G401 (cell line): ENCODE results near the gene CYP39A1. TPM values are rescaled to one million over a fixed set of nuclear protein-coding genes. Genes with fewer than 3 reads are reported as not detected.
"Not testable (repeated sequence)": the region's sequence is repeated elsewhere in the genome, so short reads cannot be mapped to it uniquely, and the experiment has no call there.

Experiments
- DNase-seq: peaks from one replicate; pipeline ENCODE4 v3.0.0-alpha.2; 2015; ENCODE audit warnings: low spot score
- in situ Hi-C: cut with HindIII; loops from 2 replicates; pipeline ENCODE4 v1.10.0; 2016; ENCODE audit warnings: low sequenced_read_pairs, mixed read lengths
- total RNA-seq: library from RNA; depleted of rRNA; stranded (reverse); fragments of >200 nt; shearing (Covaris generic); gene quantifications from 2 replicates; pipeline ENCODE4 v1.2.3, GENCODE V29; 2014

Gene CYP39A1
- total RNA-seq, 1 experiment from 2014 or later = not detected

DNA sequence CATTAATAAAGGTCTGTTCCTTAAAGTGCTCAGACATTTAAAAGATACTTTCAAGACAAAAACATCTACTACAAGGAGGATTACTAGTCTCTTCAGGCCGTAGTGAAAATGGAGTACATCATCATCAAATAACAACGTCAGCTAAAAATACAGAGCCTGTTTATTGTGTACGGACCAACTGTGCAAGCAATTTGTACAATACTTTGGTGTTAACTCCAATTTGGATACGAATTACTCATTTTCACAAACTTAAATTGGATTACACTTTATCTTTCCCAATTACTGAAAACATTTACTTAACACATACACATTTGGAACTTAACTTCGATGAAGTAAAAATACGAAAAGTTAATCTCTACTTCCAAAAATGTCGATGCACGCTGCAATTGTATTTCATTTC is 802 bp downstream of the CYP39A1 start:
- in situ Hi-C loops = no loop called here
- peak; percentile 63 for DNase-seq

DNA sequence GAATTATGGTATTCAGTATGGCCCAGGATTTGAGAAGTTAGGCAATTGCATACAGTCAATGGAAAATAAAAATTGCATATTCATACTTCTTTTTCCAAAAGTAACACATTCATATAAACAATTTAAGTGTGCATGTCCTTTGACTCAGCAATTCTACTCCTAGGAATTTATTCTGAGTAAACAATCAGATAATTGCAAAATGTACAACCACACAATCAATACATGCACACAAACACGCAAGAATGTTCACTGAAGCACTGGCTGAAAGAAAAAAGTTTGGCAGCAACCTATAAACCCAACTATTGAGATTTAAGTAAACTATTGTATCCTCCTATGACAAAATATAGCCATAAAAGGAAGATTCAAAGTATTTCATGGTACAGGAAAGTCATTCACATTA is 1.6 kb downstream of the CYP39A1 start:
- in situ Hi-C loops = no loop called here
- peak; percentile 31 for DNase-seq

DNA sequence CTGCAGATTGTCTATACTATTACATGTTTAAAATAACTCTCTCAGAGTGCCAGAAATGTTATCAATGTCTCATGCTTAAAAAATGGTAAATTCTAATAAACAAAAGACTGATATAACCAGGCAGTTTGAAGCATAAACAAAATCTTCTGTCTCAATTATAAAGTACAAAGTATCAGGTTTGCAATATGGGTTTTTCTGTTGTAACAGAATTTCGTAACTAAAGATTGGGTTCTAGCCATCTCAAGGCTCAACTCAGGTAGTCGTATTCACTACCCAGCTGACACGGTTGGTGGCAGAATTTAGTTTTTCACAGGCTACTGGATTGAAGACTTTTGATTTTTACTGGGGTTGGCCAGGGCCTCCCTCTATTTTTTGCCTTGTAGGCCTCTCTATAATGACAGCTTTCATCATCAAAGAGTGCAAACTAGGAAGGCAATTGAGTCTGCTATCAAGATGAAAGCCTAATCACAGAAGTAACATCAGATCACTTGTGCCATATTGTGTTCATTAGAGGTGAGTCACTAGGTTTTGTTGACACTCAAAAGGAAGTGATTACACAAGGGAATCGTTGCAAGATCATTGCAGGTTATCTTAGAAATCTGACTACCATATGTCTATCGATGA is 3.6 kb downstream of the CYP39A1 start:
- in situ Hi-C loops = no loop called here
- no peak for DNase-seq

DNA sequence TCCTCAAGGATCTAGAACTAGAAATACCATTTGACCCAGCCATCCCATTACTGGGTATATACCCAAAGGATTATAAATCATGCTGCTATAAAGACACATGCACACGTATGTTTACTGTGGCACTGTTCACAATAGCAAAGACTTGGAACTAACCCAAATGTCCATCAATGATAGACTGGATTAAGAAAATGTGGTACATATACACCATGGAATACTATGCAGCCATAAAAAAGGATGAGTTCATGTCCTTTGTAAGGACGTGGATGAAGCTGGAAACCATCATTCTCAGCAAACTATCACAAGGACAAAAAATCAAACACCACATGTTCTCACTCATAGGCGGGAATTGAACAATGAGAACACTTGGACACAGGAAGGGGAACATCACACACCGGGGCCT is 4.5 kb downstream of the CYP39A1 start:
- DNase-seq, in situ Hi-C loops: not testable (repeated sequence)

DNA sequence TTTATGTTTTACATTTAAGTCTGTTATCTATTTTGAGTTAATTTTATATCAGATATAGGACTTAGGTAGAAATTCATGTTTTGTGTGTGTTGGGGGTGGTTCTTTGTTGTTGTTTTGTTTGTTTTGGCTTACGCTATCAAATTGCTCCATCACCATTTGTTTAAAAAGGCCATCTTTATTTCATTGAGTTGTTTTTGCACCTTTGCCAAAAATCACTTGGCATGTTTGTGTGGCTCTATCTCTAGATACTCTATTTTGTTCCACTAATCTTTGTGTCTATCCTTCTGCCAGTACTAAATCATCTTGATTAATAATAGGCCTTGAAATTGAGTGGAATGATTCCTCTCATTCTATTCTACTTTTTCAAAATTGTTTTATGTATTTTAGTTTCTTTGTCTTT is 7.4 kb downstream of the CYP39A1 start:
- no peak for DNase-seq
- in situ Hi-C loops = no loop called here

DNA sequence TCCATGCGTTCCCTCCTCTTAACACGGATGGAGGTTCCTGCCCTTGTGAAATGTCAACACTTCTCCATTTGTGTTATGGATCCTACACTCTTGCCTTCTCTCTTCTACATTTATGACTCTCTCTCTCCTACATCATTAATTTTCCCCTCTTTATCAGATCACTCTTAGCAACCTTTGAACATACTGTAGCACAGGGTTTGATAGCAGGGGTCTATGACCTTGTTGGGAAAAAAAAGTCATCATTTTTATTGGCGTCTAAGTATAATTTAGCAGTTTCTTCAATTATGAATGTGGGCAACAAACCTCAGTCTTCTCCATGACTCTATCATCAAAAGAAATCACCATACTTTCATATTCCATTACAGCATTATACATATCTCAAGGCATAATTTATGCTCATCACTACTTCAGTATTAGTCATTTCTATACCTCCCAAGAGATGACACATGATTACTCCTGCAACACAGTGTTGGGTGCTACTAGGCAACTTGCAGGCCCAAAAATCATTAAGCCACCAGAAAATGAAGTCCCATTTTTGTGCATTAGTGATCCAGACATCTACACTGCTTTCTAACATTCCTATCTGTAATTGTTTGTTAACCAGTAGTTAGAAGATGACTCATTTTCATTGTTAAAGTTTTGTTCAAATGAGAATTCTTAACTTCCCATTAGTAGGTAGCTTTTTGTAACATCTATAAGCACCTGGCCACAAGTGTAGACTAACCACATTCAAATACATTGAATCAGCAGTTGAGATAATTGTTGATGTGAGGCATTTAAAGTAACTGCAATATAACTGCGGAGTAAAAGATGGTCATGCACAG is 9.5 kb downstream of the CYP39A1 start:
- DNase-seq = no peak
- in situ Hi-C loops = no loop called here

DNA sequence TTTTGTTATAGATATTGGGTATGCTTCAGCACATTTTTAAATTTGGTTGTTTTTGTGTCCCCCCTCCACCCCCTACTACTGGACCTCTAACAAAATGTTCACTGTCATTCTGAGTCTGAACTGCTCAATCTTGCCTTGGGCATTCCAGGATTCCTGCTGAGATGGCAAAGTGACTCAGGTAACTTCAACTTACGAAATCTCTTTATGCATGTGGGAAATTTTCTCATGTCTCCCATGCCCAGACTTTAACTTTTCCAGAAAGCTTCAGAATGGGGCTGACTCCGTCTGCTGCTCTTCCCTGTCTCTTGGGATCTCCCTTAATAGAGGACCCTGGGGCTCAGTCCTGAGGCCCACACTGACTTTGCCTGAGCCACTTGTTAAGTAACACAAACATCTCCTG is 14.0 kb downstream of the CYP39A1 start:
- DNase-seq = no peak
- in situ Hi-C loops = no loop called here

DNA sequence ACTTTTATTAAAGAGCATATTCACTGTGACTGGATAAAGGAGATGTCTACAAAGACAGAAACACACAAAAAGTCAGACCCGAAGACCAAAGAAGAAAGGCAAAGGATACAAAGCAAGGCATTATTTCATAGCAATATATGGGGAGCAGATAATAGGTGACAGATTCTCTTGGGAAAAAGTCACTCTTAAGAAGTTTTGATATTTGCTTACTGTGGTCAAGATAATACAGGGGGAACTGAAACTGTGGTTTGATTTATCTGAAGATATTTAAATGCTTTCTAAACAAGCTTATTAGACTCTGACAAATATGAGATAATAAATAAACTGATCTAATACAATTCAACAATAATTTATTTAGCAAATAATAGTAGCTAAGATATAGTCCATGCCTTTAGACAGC is 14.7 kb downstream of the CYP39A1 start:
- DNase-seq = no peak
- in situ Hi-C loops = no loop called here

DNA sequence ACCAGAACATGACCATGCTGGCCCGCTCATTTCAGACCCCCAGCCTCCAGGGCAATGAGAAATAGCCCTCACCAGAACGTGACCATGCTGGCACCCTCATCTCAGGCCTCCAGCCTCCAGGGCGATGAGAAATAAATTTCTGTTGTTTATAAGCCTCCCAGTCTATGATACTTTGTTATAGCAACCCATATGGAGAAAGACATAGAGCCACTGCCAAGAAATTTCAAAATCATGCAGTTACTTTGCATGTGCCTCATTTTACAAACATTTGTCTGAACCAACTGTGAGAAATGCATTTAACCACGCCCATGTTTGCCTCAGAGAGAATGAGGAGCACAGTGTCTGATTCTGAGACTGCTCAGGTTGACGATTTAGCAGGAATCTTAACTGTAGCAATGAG is 15.5 kb downstream of the CYP39A1 start:
- DNase-seq = no peak
- in situ Hi-C loops = no loop called here

DNA sequence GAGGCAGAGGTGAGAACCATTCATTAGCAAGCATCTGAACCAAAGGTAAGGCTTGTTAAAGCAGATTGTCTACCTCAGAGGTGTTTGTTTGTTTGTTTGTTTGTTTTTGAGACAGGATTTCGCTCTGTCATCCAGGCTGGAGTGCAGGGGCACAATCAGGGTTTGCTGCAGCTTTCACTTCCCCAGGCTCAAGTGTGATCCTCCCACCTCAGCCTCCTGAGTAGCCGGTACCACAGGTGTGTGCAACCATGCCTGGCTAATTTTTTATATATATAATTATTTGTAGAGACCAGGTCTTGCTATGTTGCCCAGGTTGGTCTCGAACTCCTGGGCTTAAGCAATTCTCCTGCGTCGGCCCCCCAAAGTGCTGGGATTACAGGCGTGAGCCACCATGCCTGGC is 17.2 kb downstream of the CYP39A1 start:
- no peak for DNase-seq
- in situ Hi-C loops = no loop called here

DNA sequence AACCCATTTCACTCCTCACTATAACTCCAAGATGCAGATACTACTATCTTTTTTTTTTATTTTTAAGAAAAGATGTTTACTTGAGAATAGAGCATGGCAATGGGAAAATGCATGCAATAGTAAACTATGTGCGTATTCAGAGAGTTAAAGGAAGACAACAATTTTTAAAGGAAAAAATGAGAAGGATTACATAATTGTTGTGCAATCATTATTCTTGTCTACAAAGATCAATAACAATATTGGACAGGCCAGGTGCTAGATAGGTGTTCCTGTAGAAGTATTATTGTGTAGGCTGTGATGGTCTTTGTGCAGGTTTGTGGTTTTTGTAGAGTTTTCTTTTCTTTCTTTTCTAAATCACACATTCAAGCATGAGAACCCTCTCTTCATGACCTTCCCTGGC is 20.6 kb downstream of the CYP39A1 start:
- in situ Hi-C loops = no loop called here
- no peak for DNase-seq

DNA sequence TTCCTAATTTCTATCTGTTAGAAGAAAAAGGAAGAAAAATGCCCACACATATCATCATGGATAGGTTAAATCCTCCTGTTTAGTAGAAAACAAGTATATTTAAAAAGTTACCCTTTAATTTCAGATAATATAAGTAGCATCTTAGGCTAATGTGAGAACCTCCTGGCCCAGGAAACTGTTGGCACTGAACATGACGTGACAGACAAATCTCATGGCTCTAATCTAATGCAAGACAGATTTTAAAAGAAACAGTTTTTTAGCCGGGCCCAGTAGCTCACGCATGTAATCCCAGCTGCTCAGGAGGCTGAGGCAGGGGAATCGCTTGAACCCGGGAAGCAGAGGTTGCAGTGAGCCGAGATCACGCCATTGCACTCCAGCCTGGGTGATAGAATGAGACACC is 22.9 kb downstream of the CYP39A1 start:
- DNase-seq = no peak
- in situ Hi-C loops = no loop called here

DNA sequence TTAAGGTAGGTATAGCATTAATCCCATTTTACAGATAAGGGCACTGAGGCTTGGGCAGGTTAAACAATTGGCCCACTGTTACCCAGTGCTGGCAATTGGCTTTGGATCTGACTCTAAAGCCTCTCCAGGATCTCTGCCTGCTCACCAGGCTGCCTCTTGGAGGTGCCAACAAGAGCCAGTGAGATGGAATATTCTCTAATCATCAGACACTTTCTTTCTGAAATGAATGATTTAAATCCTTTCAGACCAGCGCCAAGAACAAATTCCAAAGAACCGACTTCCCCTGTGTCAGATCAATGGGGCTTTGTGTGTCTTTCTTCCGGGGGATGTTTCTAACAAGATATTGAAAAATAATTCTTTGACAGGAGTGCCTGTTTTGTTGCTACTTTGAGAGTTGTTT is 23.6 kb downstream of the CYP39A1 start:
- in situ Hi-C loops = no loop called here

DNA sequence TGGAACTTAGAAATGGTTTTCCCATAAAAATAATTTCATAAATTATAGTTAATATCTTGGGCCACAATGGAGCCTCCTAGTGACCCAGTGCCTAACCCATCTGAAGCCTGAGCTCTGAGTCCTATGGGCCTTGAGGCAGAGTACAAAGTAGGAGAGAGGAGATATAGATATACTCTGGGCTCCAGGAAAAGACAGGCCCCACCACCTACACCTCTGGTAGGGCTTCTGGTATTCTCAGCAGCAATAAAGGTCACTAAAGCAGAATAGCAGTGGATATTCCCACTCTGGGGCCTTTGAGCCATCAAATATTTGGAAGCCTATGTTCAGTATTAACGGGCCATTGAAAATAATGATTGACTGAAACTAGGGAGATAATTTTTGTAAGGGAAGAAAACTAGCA is 24.1 kb downstream of the CYP39A1 start:
- in situ Hi-C loops = no loop called here

More for the DNA sequence above, 23.6 kb downstream of the CYP39A1 start:
- no peak for DNase-seq

DNA sequence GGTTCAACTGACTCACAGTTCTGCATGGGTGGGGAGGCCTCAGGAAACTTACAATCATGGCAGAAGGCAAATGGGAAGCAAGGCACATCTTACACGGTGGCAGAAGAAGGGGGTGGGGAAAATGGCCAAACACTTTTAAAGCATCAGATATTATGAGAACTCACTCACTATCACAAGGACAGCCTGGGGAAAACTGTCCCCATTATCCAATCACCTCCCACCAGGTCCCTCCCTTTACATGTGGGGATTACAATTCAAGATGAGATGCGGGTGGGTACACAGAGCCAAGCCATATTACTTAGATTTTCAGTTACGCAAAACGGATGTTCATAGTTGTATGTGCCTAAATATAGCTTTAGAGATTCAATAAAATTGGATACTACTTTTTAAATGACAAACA is 25.6 kb downstream of the CYP39A1 start:
- DNase-seq = no peak
- in situ Hi-C loops = no loop called here

More for the DNA sequence above, 24.1 kb downstream of the CYP39A1 start:
- no peak for DNase-seq

DNA sequence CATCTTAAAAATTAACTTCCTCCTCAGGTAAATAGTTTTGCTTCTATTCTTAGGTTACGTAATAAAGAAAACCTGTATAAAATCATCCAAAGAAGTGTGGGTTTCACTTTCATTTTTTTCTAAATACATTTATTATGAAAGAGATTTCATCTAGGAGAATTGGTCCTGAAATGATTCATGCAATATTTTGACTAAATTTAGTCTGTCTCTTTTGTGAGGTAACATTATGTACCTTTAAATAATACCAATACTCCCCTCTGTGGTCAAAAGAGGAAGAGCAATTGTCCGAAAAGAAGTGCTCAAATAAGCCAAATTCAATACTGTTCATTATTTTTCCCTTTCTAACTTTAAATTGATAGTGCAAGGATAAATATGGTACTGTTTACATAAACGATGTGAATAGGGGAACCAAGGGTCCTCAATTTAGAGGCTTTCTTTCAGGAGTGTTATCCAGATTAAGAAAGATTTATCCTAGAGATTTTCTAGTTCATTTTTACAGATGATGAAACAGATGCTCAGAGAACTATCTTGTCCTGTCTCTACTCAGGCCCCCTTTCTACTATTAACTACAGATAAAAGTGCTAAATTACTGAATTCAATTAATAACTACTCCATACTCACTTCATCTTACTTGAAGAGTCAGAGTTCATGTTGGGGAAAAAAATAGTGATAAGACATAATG is 26.2 kb downstream of the CYP39A1 start:
- in situ Hi-C loops = no loop called here
- peak; percentile 74 for DNase-seq

DNA sequence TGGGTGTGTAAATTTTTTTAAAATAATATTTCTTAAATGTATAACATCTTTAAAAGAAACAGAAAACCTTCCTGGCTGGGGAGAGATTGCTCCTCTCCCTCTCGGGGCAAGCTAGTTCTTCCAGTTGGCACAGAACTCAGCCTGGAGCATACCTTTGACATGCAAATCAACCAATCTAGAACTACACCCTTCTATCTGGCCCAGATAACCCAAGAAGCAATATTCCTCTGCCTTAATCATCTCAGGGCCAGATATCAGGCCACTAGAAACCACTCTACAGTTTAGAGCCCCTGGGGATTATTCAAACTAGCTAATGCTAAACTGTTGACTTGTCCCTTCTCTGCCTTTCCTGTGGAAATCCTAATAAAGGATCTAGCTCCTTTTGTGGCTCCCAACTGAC is 33.9 kb downstream of the CYP39A1 start:
- in situ Hi-C loops = no loop called here
- no peak for DNase-seq

DNA sequence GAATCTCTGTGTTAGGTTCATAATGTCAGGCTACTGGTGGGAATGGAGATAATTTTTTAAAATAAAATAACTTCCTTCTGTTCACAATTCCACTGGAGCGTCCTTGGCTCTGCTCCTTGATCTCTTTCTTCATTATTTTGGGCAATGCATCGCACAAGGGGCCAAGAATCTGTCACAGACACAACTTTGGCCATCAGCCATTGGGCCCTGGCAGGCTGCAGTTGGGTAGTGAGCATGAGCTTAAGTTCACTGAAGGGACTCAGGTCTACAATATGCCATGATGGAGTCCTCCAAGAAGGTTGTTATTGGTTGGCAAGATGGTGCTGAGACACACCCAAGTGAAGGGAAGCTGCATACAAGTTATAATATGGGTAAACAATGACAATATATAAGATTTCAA is 40.0 kb downstream of the CYP39A1 start:
- in situ Hi-C loops = no loop called here
- peak; percentile 88 for DNase-seq

DNA sequence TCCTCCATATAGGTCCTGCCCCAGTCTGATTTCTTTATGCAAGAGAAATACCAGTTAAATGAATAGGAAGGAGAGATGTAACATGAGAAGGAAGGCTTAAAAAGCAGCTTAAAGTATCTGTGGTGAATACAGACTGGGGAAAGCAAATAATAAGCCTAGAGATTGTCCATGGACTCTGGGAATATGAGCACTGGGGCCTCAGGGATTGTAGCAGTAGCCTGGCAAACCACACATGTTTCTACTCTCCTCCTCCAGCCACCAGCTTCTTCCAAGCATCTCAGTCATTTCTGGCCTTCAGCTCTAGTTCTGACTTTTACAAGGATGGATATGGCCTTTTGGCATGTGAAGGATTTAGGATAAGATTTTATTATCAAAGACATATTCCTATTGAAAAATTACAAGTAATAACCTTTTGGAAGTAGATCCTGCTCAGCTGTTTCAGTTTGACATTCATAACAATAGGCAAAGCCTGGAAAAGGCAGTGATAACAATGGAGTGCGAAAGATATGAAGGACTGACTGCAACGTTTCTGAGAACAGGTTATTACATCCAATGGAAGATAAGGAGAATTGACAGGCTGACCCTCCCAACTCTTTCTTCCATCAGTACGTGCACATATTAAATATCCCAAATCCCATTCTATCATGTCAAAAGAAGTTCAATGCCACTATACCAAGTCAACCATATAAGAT is 41.6 kb downstream of the CYP39A1 start:
- in situ Hi-C loops = no loop called here
- DNase-seq = no peak

DNA sequence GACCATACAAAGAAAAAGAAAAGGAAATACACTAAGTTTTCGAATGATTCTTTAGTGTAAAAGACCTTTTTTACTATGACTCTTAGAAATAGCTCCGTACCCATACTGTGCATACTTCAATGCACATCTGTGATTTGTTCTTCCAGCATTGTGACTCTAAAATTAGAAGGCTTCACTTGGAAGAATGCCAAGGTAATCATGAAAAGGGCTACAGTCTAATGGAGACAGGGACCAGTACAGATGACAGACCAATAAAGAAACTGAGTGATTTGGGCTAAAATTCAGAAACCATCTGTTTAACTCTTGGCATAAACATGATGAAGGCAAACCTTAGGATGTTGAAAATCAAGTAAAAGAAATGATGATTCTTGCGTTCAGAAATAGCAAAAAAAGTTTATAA is 46.3 kb downstream of the CYP39A1 start:
- in situ Hi-C loops = no loop called here
- DNase-seq = peak; percentile 67
